ENCODE data around the gene FKBP1B. TPM values are rescaled to one million over a fixed set of nuclear protein-coding genes. Genes with fewer than 3 reads are reported as not detected.
"Not testable (repeated sequence)": the region's sequence is repeated elsewhere in the genome, so short reads cannot be mapped to it uniquely, and the experiment has no call there.

Gene FKBP1B
- total RNA-seq, 1 experiment from 2014 or later, result 52.0 TPM

DNA sequence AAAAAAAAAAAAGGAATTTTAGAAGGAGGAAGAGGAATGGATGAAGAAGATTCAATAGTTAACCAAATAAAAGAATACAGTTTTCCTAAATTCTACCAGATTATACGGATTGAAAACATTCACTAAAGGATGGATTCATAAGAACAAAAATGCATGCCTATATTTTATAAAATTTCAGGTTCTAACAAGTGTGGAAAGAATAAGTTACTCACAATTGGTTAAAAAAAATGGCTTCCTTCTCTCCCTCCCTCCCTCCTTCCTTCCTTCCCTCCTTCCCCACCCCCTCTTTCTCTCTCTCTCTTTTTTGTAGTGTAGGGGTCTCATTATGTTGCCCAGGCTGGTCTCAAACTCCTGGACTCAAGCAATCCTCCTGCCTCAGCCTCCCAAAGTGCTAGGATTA is 36.7 kb downstream of the FKBP1B start:
- no peak for DNase-seq (ENCODE audit: low spot score)
- in situ Hi-C loops (cut with HindIII; ENCODE audit: low sequenced_read_pairs), result no loop called here

DNA sequence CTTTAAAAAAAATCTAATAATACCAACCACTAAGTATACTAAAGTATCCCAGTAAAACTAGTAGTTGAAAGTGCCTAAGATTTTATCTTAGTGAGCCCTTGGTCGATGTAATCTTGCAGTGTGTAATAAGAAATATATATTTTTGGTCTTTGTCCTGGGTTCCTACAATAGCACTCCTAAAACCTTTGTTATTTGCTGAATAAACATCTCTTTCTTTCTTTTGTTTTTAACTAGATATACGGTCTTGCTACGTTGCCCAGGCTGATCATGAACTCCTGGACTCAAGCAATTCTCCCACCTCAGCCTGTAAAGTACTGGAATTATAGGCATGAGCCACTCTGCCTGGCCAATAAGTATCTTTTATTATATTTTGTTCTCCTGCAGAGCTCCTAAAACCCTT is 37.5 kb downstream of the FKBP1B start:
- in situ Hi-C loops (cut with HindIII; ENCODE audit: low sequenced_read_pairs), result no loop called here
- no peak for DNase-seq (ENCODE audit: low spot score)

DNA sequence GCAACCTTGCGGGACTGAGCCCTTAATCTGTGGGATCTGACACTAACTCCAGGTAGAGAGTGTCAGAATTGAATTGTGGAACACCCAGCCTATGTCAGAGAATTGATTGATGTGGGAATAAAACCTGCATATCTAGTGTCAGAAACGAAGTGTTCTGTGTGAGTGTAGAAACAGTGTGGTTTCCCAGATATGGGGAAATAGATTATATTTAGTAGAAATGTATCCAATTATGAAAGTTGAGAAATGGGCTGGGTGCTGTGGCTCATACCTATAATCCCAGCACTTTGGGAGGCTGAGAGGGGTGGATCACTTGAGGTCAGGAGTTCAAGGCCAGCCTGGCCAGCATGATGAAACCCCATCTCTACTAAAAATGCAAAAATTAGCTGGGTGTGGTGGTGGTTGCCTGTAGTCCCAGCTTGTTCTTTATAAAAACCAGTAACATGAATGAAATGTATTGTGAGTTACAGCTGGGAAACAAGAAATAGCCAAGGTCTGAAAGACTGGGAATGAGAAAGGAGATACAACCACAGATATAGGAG is 39.3 kb downstream of the FKBP1B start:
- DNase-seq (ENCODE audit: low spot score), result no peak
- in situ Hi-C loops (cut with HindIII; ENCODE audit: low sequenced_read_pairs), result no loop called here

DNA sequence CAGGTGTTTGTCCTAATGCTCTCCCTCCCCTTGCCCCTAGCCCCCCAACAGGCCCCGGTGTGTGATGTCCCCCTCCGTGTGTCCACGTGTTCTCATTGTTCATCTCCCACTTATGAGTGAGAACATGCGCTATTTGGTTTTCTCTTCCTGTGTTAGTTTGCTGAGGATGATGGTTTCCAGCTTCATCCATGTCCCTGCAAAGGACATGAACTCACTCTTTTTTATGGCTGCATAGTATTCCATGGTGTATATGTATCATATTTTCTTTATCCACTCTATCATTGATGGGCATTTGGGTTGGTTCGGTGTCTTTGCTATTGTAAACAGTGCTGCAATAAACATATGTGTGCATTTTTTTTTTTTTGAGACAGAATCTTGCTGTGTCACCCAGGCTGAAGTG is 43.7 kb downstream of the FKBP1B start:
- DNase-seq (ENCODE audit: low spot score); in situ Hi-C loops (cut with HindIII; ENCODE audit: low sequenced_read_pairs): not testable (repeated sequence)

DNA sequence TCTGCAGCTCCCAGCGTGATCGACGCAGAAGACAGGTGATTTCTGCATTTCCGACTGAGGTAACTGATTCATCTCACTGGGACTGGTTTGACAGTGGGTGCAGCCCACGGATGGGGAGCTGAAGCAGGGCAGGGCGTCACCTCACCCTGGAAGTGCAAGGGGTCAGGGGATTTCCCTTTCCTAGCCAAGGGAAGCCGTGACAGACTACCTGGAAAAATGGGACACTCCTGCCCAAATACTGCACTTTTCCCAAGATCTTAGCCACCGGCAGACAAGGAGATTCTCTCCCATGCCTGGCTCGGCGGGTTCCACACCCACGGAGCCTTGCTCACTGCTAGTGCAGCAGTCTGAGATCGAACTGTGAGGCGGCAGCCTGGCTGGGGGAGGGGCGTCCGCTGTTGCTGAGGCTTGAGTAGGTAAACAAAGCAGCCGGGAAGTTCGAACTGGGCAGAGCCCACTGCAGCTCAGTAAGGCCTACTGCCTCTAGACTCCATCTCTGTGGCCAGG is 45.7 kb downstream of the FKBP1B start:
- in situ Hi-C loops (cut with HindIII; ENCODE audit: low sequenced_read_pairs); DNase-seq (ENCODE audit: low spot score): not testable (repeated sequence)

DNA sequence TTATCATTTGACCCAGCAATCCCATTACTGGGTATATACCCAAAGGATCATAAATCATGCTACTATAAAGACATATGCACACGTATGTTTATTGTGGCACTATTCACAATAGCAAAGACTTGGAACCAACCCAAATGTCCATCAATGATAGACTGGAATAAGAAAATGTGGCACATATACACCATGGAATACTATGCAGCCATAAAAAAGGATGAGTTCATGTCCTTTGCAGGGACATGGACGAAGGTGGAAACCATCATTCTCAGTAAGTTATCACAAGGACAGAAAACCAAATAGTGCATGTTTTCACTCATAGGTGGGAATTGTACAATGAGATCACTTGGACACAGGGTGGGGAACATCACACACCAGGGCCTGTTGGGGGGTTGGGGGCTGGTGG is 51.2 kb downstream of the FKBP1B start:
- in situ Hi-C loops (cut with HindIII; ENCODE audit: low sequenced_read_pairs); DNase-seq (ENCODE audit: low spot score): not testable (repeated sequence)

DNA sequence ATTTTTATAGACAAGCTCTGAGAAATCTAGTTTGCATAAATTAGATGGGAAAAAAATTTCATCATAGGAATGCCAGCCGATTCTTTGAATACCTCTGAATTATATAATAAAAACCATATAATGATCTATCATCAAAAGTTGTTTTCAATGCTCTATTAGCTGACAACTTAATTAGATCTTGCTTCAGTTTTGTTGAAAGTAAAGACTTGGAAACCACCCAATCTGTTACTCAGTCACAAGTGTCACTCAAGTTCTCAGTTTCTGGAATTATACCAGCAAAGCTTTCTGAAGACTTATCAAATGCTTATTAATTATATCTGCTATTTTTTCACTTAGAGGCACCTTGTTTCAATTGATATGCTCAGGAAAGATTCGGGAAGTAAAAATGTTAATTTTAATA is 52.5 kb downstream of the FKBP1B start:
- DNase-seq (ENCODE audit: low spot score), result no peak
- in situ Hi-C loops (cut with HindIII; ENCODE audit: low sequenced_read_pairs), result no loop called here

DNA sequence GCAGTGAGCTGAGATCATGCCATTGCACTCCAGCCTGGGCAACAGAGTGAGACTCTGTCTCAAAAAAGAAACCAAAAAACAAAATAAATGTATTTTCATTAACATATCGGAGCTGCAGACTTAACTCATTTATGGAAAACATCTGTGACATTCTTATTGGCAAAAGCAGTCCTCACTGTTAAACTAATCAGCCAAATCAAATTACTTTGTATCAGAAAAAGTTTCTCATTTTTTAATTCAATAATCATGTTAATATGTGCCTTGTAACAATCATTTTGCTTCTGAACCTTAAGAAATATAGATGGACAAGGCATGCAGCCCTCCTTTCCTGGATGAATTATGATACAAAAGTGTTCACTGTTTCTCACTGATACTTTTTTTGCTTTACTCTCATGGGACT is 53.1 kb downstream of the FKBP1B start:
- in situ Hi-C loops (cut with HindIII; ENCODE audit: low sequenced_read_pairs), result no loop called here
- no peak for DNase-seq (ENCODE audit: low spot score)

DNA sequence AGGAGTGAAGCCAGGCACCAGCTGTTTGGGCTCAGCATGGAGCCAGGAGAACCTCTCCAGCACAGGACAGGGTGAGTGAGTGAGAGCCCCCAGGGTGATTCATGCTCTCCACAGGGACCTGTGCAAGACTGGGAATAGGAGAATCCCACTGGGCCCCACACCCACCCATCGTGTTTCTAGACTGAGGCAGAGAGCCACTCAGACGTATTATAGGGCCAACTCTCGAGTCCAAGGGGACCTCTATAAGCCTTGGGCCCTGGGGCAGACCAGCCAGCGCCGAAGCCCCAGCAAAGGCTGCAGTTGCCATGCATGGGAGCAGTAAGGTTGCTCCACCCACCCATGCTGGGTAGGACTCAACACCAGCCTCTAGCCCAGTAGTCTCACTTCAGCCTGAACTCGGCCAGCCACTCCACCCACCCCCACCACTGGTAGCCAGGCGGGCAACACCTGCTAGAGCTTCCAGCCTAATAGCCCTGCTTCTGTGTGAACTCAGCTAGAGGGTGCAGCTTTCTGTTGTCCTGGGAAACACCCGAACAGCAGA is 54.6 kb downstream of the FKBP1B start:
- in situ Hi-C loops (cut with HindIII; ENCODE audit: low sequenced_read_pairs), result no loop called here

DNA sequence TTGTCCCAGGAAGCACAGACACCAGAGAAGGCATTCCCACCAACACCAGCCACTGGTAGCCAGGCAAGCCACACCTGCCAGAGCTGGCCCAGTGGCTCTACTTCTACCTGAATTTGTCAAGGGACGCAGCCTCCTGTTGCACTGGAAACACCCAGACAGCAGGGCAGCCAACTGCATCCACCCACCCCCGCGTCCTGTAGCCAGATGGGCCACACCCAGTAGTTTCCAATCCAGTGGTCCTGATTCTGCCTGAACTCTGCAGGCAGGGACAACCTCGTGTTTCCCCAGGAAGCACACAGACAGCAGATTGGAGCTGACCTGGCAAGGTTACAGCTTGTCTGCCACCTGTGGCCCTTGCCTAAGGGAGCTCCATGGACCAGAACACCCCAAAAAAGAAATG is 55.4 kb downstream of the FKBP1B start:
- no peak for DNase-seq (ENCODE audit: low spot score)
- in situ Hi-C loops (cut with HindIII; ENCODE audit: low sequenced_read_pairs), result no loop called here

More for the DNA sequence above, 54.6 kb downstream of the FKBP1B start:
- DNase-seq (ENCODE audit: low spot score), result no peak

DNA sequence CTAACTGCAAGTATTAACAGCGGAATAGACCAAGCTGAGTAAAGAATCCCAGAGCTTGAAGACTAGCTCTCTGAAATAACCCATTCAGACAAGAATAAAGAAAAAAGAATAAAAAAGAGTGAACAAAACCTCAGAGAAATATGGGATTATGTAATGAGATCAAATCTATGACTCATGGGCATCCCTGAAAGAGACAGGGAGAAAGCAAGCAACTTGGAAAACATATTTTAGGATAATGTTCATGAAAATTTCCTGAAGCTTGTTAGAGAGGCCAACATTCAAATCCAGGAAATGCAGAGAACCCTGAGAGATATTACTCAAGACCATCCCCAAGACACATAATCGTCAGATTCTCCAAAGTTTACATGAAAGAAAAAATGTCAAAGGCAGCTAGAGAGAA is 56.3 kb downstream of the FKBP1B start:
- no peak for DNase-seq (ENCODE audit: low spot score)
- in situ Hi-C loops (cut with HindIII; ENCODE audit: low sequenced_read_pairs), result no loop called here

DNA sequence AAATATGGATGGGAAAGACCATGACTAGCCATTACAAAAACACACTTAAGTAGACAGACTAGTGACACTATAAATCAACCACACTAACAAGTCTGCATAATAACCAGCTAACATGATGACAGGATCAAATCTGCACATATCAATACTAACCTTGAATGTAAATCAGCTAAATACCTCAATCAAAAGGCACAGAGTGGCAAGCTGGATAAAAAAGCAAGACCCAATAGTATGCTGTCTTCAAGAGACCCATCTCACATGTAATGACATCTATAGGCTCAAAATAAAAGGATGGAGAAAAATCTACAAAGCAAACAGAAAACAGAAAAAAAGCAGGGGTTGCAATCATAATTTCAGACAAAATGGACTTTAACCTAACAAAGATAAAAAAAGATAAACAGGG is 57.2 kb downstream of the FKBP1B start:
- in situ Hi-C loops (cut with HindIII; ENCODE audit: low sequenced_read_pairs), result no loop called here
- DNase-seq (ENCODE audit: low spot score), result no peak

DNA sequence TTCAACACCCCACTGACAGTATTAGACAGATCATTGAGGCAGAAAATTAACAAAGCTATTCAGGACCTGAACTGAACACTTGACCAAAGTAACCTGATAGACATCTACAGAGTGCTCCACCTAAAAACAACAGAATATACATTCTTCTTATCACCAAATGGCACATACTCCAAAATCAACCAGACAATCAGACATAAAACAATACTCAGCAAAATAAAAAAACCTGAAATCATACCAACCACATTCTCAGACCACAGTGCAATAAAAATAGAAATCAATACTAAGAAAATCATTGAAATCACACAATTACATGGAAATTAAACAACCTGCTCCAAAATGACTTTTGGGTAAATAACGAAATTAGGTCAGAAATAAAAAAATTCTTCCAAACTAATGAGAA is 57.8 kb downstream of the FKBP1B start:
- in situ Hi-C loops (cut with HindIII; ENCODE audit: low sequenced_read_pairs), result no loop called here
- DNase-seq (ENCODE audit: low spot score), result no peak

DNA sequence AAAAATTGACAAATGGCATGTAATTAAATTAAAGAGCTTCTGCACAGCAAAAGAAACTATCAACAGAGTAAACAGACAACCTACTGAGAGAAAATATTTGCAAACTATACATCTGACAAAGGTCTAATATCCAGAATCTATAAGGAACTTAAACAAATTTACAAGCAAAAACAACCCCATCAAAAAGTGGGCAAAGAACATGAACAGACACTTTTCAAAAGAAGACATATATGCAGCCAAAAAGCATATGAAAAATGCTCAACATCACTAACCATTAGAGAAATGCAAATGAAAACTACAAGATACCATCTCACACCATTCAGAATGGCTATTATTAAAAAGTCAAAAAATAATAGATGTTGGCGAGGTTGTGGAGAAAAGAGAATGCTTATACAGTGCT is 59.9 kb downstream of the FKBP1B start:
- in situ Hi-C loops (cut with HindIII; ENCODE audit: low sequenced_read_pairs); DNase-seq (ENCODE audit: low spot score): not testable (repeated sequence)

DNA sequence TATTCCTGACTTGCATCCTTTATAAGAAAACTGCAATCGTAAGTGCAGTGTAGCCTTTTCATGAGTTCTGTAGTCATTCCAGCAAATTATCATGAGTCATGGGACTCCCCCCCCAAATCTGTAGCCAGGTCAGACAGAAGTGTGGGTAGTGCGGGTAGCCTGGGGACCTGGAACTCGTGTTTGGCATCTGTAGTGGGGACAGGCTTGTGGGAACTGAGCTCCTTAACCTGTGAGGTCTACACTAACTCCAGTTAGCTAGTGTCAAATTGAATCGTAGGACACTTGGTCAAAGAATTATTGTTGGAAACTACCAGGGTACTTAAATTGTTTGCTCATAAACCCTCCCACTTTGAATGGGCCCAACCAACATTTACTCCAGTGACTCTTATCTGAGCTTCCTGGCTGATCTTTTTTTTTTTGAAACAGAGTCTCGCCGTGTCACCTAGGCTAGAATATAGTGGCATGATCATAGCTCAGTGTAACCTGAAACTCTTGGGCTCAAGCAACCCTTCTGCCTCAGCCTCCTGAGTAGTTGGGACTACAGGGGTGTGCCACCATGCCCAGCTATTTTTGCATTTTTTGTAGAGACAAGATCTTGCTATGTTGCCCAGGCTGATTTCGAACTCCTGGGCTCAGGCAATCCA is 61.2 kb downstream of the FKBP1B start:
- in situ Hi-C loops (cut with HindIII; ENCODE audit: low sequenced_read_pairs), result no loop called here
- no peak for DNase-seq (ENCODE audit: low spot score)

DNA sequence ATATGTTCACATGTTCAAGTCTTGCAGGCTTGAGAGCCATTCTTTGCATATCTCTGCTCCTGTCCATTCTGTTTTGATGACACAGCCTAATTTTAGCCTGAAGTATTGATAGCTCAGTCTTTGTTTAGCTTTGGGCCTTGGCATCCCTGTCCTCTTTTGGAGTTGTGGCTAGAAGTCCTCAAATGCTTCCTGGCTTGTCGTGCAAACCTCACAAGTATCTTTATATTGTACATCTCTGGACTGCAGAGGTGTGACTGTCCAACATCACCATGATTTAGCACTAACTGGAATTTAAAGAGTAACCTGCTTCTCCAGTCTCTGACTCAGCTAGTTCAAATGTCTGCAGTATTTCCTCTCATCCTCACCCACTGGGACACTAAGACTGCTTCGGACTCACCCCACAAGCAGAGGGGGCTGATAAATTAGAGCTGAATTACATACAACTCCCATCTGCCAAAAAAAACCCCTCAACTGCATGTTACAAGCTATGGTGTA is 61.9 kb downstream of the FKBP1B start:
- in situ Hi-C loops (cut with HindIII; ENCODE audit: low sequenced_read_pairs), result no loop called here
- DNase-seq (ENCODE audit: low spot score), result no peak

Other genes starting within 250 kb of the FKBP1B start
- 5.9 and 6.0 TPM in 2 replicates for gene ATAD2B, start 122.6 kb upstream of the FKBP1B start, total RNA-seq (2014; rRNA removed; shearing (Covaris generic))
- gene UBXN2A, start 109.3 kb upstream of the FKBP1B start, total RNA-seq (2014; rRNA removed; shearing (Covaris generic)), result 13.3 and 29.5 TPM in 2 replicates
- 0.14 TPM in 1 of 2 replicates, not detected in the other for gene MFSD2B, start 39.7 kb upstream of the FKBP1B start, total RNA-seq (2014; rRNA removed; shearing (Covaris generic))
- 14.3 and 22.5 TPM in 2 replicates for gene WDCP, start 2.4 kb upstream of the FKBP1B start, total RNA-seq (2014; rRNA removed; shearing (Covaris generic))
- gene SF3B6, start 26.6 kb downstream of the FKBP1B start, total RNA-seq (2014; rRNA removed; shearing (Covaris generic)), result 339 and 437 TPM in 2 replicates
- gene TP53I3, start 35.1 kb downstream of the FKBP1B start, total RNA-seq (2014; rRNA removed; shearing (Covaris generic)), result 47.6 and 66.0 TPM in 2 replicates
- not detected in 2 replicates for gene PFN4, start 73.6 kb downstream of the FKBP1B start, total RNA-seq (2014; rRNA removed; shearing (Covaris generic))
- gene FAM228B, start 73.7 kb downstream of the FKBP1B start, total RNA-seq (2014; rRNA removed; shearing (Covaris generic)), result 1.3 and 5.6 TPM in 2 replicates
- 0.18 TPM in 1 of 2 replicates, not detected in the other for gene FAM228A, start 125.3 kb downstream of the FKBP1B start, total RNA-seq (2014; rRNA removed; shearing (Covaris generic))

Measured in G401 (cell line).